ENCODE measurements around the gene TCF19. TPM values are rescaled to one million over a fixed set of nuclear protein-coding genes. Genes with fewer than 3 reads are reported as not detected.
A peak's percentile ranks its signal among the peaks of the same experiment; 100 is the strongest.

Gene TCF19
- total and polyA plus RNA-seq, 10 of the 15 experiments (the other 5 are each of a cell fraction or from before 2014, with no cell fraction given): 7.7 to 103 (median 53.3) TPM

- CTCF ChIA-PET: interaction anchor here (1.0 to 3.0 kb wide), 5 partner anchors 12 to 35 kb away, joined by 3 to 11 read pairs (median 3); no protein-coding TSS in a partner anchor
- intact Hi-C loops (cut with micrococcal nuclease; ENCODE audit: unreplicated experiment) (no loop called here), in situ Hi-C loops (cut with MboI) (no loop called here)
- POLR2A ChIA-PET: no interaction called here
- 24% methylated on average over 9 of the region's 9 CpGs for WGBS (ENCODE audit: insufficient coverage, insufficient replicate concordance, low lambda C conversion rate, missing lambda C conversion rate)
- SMC1A ChIA-PET (ENCODE audit: uncharacterized antibody, unreplicated experiment): interaction anchor here (1.0 kb wide), 2 partner anchors 17 to 28 kb away, joined by 3 to 5 read pairs; no protein-coding TSS in a partner anchor
- DNase-seq (ENCODE audit: low read depth, low spot score): no peak
- H3K9ac ChIP-seq (ENCODE audit: control insufficient read depth, insufficient read depth, low read length): no peak overlapping the region
- peaks cover 3 to 4% of the 10 kb centered on the region in 2 experiments; a peak in 3 of 4 replicates for H3K27me3 ChIP-seq (replicated peaks in 1 of 2; ENCODE audit: control insufficient read depth in 2 of 2, insufficient read depth in 2 of 2, low read length in 1 of 2)
- no peaks in the 10 kb centered on the region for H3K36me3 ChIP-seq (ENCODE audit: control insufficient read depth in 2 of 2, insufficient read depth in 2 of 2, low read length in 1 of 2)
- H3K4me2 ChIP-seq (ENCODE audit: control insufficient read depth, insufficient read depth): no peak overlapping the region
- no peaks in the 10 kb centered on the region for H4K20me1 ChIP-seq (ENCODE audit: control insufficient read depth, insufficient read depth)
- 0 out of 6 replicates have a peak, but pooled peaks of 1 of the 3 experiments have one; percentile 15 for TF ChIP-seq CTCF (IDR thresholded peaks at IDR 0.05 in 2 of 3, conservative IDR thresholded peaks at IDR 0.05 in 1 of 3; ENCODE audit: control insufficient read depth in 2 of 3, extremely low read depth in 1 of 3, insufficient read depth in 1 of 3, low read depth in 3 of 3, low read length in 3 of 3)
- no peak for TF ChIP-seq RB1 (IDR thresholded peaks at IDR 0.05; ENCODE audit: borderline replicate concordance)
- FAIRE-seq: no peak
- ATAC-seq: peak; percentile 21; the same call in 2 of the 3 replicates
- no TSS peak for BruUV-seq (replicated peaks)
- H2AFZ ChIP-seq (ENCODE audit: control insufficient read depth, low read depth, low read length): no peak overlapping the region; the same call in 1 of the 2 replicates
- no peaks in the 10 kb centered on the region for H3K79me2 ChIP-seq (ENCODE audit: control insufficient read depth, insufficient read depth, low read length)
- H3K9me3 ChIP-seq (replicated peaks; ENCODE audit: control insufficient read depth, insufficient read depth, low read length): no peaks in the 10 kb centered on the region
- RAD21 ChIA-PET (ENCODE audit: unreplicated experiment): interaction anchor here (0.6 to 1.0 kb wide), 2 partner anchors 12 to 202 kb away, joined by 3 read pairs; no protein-coding TSS in a partner anchor
- no peaks in the 10 kb centered on the region for H3K4me1 ChIP-seq (ENCODE audit: control insufficient read depth, insufficient read depth, low read length)
- no peak overlapping the region for H3K27ac ChIP-seq (ENCODE audit: control insufficient read depth, insufficient read depth)
- H3K4me3 ChIP-seq: no peak overlapping the region
Observed at GRCh38 chr6:31114970-31115849, 43.2 kb upstream of the TCF19 start.

All from GM12878 (cell line).